Right renal cortex interstitium (tissue), 3 donors: ENCODE results near the gene ADGRL1. TPM values are rescaled to one million over a fixed set of nuclear protein-coding genes. Genes with fewer than 3 reads are reported as not detected.
"Not testable (repeated sequence)": the region's sequence is repeated elsewhere in the genome, so short reads cannot be mapped to it uniquely, and the experiment has no call there.

Experiments
- DNase-seq, 3 donors: peaks; one replicate each; pipeline ENCODE4 v3.0.0-alpha.2; 2013; ENCODE audit warnings: low read depth in 3 of 3, low spot score in 2 of 3
- polyA plus RNA-seq, 3 donors: library from polyadenylated mRNA; unstranded; fragments of 120-200 nt; gene quantifications; one replicate each; pipeline ENCODE4 v1.2.1, GENCODE V29; 2013; ENCODE audit not compliant: insufficient read length in 3 of 3

ADGRL1 gene
- polyA plus RNA-seq, 3 donors, result 30.9 to 37.7 (median 32.3) TPM

DNA sequence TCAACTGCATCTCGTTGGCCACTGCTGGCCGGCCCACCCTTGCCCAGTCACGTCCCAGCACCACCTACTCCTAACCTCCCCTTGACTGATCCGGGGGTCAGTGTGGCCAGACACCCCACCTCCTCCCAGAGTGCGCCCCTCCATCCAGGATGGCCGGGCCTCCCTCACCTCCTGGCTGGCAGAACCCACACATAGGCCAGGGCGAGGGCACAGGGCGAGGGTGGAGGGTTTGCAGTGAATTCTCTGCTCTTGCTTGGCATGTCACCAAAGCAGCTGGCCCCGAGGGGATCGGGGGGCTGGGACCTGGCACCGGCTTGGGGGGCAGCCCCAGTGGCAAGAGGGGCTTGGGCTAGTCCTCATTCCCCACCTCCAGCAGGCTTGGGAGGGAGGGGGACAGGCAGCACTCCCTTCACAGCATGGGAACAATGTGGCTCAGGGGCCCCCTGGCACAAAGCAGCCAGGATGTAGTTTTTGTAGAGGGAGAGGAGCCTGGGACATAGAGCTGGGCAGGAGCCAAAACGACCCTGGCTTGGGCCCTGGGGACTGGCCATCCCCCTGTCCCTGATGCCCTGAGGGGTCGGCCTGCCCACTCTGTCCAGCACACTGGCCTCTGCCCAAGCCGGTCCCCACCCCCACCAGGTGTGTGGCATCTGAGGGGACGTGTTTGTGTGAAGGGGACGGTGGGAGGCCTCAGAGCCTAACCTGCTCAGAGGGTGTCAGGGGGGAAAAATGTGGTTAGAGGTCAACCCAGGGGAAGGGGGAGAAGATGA, 41.1 kb downstream of the ADGRL1 start:
- no peak for DNase-seq

DNA sequence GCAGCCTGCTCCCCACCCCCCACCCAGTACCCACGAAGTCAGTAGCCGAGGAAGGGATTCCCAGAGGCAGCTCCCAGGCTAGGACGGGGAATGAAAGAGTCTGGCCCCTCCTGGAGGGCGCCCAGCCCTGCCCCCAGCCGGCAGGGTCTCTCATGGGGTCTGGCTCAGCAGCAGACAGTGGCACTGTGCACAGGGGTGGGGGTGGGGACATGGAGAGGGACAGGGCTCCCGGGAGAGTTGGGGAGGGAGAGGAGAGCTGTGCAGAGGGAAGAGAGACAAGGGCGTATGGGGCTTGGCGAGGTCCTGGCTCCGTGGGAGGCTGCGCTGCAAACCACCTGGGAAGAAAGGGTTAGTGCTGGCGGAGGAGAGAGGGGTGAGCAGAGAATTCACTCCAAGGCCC, 41.9 kb downstream of the ADGRL1 start:
- no peak for DNase-seq

DNA sequence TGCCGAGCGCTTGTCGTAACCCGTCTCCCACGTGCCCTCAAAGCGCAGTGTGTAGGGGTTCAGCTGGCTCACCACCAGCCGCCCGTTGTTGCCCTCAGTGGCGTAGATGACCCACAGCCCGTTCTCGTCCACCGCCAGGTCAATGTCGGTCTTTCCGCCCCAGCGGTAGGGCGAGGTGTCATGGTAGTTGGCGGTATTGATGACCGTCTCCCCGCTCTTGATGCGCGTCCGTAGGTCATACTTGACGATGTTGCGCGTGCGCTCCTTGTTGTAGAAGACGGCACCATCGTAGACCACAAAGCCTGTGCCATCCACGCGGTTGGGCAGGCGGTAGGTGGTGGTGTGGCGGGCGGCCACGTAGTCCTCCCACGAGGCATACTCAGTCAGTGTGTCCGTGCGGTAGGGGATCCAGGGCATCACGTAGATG, 43.1 kb downstream of the ADGRL1 start:
- DNase-seq, result no peak

DNA sequence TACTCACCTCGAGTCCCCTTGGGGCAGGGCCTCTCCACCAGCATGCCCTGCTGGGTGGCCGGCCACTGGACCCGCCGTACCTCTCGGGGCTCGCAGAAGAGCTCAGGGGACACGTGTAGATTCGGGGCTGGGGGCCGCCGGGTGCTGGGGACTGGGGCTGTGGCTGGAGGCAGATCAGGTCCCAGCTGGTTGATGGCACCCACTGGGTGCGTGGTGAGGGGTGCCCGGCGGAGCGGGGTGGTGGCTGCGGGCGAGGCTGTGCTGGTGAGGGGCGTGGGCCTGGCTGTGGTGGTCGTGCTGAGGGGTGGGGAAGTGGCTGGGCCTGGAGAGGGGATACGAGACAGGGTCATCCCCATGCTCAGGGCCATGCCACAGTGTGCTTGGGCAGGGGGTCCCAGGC, 44.7 kb downstream of the ADGRL1 start:
- DNase-seq, result no peak

DNA sequence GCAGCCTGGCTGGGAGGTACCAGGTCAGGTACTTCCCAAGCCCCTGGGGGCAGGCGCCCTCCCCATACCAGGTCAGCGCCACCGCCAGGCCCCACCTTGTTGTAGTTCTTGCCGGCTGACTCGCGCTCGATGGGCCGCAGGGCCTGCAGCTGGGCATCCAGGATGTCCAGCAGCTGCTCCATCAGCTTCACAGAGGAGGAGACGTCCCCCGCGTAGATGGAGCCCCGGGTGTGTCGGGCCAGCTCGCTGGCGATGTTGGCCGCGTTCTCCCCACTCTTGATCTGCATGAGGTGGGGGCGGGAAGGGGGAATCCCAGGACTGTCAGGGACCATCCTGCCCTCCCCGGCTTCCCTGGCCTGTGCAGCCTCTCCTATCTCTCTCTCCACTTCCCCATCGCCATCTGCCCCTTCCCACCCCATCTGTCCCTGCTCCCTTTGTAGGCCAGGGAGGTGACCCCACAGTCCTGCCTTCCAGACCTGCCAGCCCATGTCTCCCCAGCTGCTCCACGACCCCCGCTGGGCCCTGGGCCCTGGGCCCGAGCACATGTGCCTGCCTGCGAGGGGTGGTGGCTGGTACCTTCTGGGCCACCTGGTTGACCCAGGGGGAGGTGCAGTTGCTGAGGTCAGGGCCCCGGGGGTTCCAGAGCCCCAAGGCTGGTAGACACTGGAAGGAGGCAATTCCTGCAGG, 45.8 kb downstream of the ADGRL1 start:
- no peak for DNase-seq

DNA sequence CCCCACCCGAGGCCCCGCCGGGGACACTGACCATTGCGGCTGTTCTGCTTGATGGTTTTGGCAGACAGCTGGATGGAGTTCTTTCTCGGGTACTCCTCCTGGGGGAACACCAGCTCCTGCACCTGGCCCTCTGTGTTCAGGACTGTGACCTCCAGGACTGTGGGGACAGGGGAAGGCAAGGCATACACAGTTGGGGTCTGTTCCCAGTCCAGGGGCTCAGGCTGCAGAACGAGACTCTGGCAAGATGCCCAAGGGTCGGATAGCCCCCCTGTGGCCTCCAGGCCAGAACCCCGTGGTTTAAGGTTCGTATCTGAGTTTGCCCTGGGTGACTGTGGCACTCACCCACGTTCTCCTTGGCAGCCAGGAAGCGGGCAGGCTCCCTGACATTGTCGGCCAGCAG, 46.9 kb downstream of the ADGRL1 start:
- DNase-seq, result no peak

DNA sequence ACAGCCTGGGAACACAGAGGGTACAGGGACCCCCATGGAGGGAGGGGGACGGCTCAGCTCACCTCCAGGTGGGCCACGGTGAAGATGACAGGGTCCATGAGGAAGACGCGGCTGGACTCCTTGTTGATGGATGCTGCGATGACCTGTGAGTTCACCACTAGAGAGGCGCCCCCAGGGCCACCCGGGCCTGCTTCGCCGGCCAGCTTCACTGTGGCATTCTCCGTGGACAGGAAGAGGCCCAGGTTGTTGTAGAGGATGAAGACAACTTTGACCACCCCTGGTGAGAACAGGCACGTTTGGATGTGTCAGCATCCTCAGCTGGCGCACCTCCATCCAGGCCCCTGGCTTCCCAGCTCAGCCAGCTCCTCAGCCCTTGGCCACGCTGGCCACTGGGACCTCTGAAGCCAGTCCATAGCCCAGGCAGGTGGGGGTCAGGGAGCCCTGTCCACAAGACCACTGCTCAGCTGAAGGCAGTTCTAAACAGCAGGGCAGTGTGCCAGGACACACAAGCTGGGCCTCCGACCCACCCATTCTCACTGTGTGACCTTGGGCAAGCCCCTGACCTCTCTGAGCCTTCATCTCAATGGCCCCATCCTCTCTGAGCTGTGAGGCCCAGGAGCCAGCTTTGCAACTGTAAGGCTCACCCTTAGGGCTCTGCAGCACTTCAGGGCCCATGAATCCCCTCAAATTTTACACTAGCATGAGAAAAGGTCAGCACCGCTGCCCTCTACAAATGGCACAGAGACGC, 47.5 kb downstream of the ADGRL1 start:
- DNase-seq, result no peak

DNA sequence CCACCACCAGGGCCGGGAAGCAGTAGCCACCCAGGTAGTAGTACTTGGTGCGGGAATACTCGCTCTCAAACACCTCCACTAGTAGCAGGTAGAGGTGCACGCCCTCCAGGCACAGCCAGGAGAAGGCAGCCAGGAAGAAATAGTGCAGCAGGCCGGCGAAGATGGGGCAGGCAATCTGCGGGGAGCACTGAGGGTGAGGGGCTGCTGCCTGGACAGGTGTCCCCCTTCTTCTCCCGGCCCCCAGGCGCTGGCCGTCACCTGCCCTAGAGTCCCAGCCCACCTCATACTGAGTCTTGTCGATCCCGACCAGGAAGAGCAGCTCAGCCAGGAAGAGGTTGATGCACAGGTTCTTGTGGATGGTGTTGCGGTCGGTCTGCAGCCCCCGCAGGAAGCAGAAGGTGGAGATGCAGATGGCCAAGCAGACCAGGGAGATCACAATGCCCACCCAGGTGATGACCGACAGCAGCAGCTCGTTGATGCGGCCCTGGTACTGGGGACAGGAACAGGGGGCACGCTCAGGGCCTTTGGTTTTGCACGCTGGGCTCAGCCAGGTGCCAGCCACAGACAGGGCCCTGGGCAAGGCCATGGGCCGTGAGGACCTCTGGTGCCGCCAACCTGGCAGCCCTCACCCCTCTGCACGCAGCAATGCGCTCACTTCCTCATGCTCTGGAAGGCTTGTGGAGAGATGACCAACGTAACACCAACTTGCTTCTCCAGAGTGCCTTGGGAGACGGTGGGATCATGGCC, 48.8 kb downstream of the ADGRL1 start:
- DNase-seq, result no peak

DNA sequence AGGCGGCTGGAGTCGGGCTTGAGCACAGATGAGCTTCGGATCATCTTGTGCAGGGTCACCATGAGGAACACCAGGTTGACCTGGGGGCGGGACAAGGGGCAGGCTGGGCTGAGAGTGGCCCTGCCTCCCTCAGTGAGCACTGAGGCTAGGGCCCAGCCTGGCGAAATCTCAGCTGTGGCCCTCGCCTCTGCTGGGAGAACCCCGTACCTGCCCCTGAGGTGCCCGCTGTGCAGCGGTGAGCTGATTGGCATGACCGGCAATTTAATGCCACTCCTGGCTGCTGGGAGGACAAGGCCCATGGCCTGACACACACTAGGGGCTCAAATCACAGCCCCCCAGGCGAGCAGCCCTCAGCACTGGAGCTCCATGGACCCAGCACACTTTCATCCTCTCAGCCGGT, 49.8 kb downstream of the ADGRL1 start:
- no peak for DNase-seq

DNA sequence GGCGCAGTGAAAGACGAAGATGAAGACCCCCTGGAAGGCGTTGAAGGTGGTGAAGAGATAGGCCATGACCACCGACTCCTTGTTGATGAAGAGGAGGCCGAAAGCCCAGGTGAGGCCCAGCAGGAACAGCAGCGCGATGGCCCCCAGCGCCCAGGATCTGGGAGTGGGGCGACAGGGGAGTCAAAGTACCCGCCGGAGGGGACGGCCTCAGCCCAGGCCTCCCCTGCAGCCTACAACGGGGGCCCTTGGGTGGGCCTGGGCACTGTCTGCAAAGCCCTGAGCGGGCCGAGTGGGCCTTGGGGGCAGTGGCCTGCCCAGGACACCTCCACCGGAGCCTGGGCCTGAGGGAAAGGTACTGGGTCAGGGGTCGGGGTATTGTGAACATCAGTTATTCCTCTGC, 50.6 kb downstream of the ADGRL1 start:
- no peak for DNase-seq

DNA sequence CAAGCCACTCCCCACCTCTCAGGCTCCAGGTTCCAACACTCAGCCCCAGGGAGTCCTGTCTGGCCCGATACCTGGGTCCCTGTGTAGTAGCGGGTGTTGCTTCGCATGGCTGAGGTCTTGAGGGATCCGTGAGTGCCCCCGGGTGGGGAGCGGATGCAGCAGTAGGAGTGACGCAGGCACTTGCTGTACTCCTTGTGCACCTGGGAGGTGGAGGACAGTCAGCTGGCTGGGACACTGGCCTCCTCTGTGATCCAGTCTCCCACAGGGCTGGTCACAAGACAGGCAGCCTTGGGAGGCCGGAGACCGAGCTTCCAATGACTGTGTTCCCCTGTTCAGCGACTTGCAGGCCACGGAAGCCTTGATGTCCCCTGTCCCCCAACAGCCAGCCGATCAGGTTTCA, 53.3 kb downstream of the ADGRL1 start:
- DNase-seq, result no peak

DNA sequence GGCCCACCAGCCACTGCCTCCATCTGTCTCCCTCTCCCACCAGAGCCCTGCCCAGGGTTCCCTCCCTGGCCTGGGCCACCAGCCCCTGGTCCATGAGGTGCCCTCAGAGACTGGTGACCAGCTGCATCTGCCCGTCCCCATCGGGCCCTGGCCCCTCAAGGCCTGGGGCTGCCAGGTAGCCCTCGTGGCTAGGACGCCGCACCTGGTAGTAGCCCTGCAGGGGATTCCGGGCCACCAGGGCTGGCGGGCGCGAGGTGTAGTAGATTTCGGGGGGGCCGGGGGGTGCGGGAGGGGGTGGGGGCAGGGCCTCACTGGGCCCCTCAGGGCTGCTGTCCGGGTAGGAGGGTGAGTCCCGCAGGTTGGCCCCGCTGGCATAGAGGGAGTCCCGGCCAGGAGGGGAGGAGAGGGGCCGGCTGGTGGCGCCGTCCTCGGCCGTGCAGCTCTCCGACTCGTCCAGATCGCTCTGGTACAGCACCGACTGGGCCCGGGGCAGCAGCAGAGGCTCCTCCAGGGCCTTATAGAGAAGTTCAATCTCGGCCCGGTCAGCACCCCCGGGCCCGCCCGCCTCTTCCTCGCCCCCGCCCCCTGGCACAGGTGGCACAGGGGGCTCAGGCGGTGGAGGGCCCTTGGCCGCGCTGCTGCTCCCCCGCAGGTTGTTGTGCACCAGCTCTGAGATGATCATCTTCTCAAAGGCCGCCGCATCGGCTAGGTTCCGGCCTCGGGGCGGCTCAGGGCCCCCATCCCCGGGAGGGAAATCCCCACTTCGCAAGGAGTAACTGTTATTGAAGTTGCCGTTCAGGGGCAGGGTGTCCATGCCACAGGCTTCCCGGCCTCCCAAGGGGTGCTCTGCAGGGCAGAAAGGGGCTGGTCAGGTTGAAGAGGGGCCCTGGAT, 55.0 kb downstream of the ADGRL1 start:
- DNase-seq, result no peak

DNA sequence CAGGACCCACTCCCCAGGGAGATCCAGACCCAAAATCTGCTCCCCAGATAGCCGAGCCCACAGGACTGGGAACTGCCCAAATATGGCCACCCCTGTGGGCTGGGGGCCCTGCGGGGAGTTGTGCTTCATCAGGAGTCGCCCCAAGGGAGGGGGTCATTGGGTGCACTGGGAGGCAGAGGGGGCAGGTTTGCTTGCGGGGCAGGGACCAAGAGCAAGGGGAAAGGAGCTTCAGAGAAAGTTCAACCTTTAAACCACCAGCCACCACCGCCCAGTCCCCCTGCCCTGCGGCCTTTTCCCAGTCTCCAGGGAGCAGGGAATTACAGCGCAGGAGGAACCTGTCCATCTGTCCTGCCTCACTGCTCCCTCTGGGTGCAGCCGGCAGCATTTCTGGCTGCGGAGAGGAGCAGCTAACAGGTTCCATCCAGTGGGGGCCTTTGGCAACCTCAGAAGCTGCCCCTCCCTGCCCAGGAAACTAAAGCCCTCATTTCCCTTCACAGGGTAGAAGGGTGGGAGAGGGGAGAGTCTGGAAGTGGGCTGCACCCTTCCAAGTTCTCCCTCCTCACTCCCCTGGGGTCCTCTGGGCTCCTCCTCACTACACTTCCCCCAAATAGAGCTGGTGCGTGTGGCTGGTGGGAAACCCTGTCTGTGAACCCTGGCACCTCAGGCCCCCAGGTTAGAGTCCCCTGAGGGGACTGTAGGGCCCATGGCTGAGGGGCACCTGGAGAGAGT, 55.8 kb downstream of the ADGRL1 start:
- no peak for DNase-seq

DNA sequence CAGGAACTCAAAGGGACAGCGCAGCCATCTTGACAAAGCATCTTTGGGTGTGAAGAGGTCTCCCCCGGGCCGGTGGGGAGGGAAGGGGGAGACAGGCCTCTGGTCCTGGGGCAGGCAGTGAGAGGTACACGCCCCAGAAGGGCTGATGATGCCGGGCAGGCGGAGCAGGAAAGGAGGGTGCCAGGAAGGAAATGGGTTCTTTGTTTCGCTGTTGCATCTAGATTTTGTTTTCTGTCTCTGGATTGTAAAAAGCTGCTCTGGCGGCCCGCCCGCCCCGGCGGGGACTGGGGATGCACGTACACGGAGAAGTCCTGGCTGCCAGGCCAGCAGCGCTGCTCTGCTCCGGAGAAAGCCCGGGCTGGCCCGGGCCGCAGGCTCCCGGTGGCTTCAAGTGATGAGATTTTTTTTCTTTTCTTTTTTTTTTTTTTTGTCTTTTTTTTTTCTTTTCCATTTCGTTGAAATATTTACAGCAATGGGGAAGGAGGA, 56.4 kb downstream of the ADGRL1 start:
- no peak for DNase-seq

DNA sequence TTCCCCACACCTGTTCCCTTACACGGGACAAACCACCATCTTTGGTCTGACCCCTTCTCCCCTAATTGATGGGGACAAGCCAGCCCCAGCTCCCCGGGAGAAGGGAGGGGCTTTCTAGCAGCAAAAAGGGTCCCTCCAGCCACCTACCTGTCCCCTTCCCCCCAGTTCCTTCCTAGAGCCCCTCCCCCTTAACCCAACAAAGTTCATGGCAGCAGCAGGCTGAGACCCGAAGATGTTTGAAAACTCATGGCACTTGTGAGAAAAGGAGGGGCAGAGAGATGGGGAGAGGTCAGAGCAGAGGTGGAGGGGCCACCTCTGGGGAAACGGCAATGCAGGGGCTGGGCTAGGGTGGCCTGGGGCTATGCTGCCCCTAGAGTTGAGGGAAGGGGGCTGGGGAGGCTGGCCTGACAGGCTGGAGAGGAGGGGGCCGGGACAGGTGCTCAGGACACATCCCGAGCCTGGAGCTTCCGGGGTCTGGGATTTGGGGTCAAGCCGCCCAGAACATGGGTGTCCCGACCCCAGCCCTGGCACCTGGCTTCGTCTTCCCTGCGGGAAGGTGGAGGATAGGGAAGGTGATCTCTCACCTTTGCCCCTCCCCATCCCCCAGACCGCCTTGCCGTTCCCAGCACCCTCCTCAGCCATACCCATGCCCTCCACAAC, 57.1 kb downstream of the ADGRL1 start:
- no peak for DNase-seq

DNA sequence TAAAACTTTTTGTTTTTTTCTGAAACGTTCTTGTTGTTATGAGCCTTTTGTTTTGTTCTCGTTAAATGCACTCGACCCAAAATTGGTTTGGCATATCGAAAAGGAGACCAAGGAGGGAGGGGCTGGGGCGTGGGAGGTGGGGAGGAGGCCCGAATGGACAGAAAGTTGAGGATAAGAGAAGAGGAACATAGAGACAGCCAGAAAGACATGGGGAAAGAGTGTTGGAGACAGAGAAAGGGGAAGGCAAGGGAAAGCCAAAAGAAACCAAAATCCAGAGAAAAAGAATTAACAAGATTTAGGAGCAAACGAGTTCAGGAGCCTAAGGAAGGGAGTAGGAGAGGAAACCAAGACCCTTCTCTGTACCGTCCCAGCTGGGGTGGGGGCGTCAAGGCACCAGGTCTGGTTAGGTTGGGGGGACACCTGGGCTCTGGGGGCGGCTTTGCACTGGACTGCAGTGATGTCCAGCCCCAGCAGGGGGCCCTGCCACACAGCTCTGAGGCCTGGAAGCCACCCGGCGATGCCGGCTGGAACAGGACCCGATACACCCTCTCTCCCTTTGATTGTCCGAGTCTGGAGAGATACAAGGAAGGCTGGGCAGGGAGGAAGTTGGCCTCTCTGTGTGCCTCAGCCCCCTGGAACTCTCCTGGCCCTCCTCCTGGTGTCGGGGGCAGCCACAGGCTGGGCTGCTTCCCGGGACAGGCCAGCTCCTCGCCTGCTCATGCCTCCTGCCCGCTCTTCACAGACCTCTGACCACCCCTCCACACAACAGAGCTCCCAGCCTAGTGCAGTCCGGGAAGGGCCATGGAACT, 58.0 kb downstream of the ADGRL1 start:
- no peak for DNase-seq

DNA sequence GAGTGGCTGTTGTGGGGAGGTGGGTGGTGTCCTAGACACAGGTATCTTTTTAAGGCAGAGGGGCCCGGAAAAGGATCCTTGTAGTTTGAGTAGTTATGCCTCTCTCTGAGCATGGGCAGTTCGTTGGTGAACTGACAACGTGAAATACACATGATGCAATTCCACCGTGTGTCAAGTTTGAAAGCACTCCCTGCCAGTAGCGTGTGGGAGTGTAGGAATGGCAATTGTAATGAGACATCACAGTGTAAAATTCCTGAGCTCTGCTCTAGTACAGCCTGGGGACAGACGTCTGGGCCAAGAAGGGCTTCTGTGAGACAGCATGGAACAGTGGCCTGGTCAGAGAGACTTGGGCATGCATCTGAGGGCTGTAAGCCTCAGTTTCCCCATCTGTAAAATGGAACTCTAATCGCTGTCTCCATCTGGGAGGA, 59.2 kb downstream of the ADGRL1 start:
- DNase-seq, result no peak

DNA sequence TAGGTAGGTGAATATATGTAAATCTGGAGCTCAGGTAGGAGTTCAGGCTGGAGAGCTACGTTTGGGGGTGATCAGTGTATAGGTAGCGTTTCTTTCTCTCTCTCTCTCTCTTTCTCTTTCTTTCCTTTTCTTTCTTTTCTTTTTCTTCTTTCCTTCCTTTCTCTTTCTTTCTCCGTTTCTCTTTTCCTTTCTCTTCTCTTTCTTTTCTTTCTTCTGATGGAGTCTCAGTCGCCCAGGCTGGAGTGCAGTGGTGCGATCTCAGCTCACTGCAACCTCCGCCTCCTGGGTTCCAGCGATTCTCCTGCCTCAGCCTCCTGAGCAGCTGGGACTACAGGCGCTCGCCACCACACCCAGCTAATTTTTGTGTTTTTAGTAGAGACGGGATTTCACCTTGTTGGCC, 59.8 kb downstream of the ADGRL1 start:
- DNase-seq, result not testable (repeated sequence)
